H9 (cell line): Measurements from ENCODE around the gene SPRED2. TPM values are rescaled to one million over a fixed set of nuclear protein-coding genes. Genes with fewer than 3 reads are reported as not detected.

Source experiments
- DNase-seq: peaks from one replicate; pipeline ENCODE4 v3.0.0-alpha.2; 2017
- H2AFZ ChIP-seq: one replicate; pipeline ENCODE4 v1.6.1; 2013; ENCODE audit warnings: mild to moderate bottlenecking, low read length, control low read depth, moderate library complexity
- H2AK5ac ChIP-seq: 2 replicates; pipeline ENCODE4 v1.6.1; 2013; ENCODE audit warnings: low read length, control low read depth, mixed read lengths; ENCODE audit not compliant: insufficient read length
- H2BK120ac ChIP-seq: one replicate; pipeline ENCODE4 v1.6.1; 2013; ENCODE audit warnings: low read depth, mild to moderate bottlenecking, low read length, control low read depth, inconsistent platforms; ENCODE audit not compliant: poor library complexity, severe bottlenecking
- H2BK12ac ChIP-seq: 2 replicates; pipeline ENCODE4 v1.6.1; 2013; ENCODE audit warnings: low read length, control low read depth, mixed read lengths, low read depth; ENCODE audit not compliant: insufficient read length
- H2BK15ac ChIP-seq: 2 replicates; pipeline ENCODE4 v1.6.1; 2013; ENCODE audit warnings: low read depth, low read length, control low read depth
- H2BK20ac ChIP-seq: one replicate; pipeline ENCODE4 v1.6.1; 2013; ENCODE audit warnings: low read depth, mild to moderate bottlenecking, low read length, control low read depth, inconsistent platforms; ENCODE audit not compliant: poor library complexity, severe bottlenecking
- H2BK5ac ChIP-seq: 2 replicates; pipeline ENCODE4 v1.6.1; 2013; ENCODE audit warnings: low read length, control low read depth, mixed read lengths; ENCODE audit not compliant: insufficient read length
- H3K14ac ChIP-seq: 2 replicates; pipeline ENCODE4 v1.6.1; 2013; ENCODE audit warnings: low read length, control low read depth; ENCODE audit not compliant: insufficient read depth
- H3K18ac ChIP-seq: 2 replicates; pipeline ENCODE4 v1.6.1; 2013; ENCODE audit warnings: low read depth, mild to moderate bottlenecking, mixed read lengths, low read length, control low read depth; ENCODE audit not compliant: insufficient read length
- H3K23ac ChIP-seq: 2 replicates; pipeline ENCODE4 v1.6.1; 2013; ENCODE audit warnings: low read length, control low read depth, mixed read lengths, low read depth; ENCODE audit not compliant: insufficient read length
- H3K23me2 ChIP-seq: 2 replicates; pipeline ENCODE4 v1.6.1; 2013; ENCODE audit warnings: low read depth, mild to moderate bottlenecking, mixed read lengths, low read length, control low read depth; ENCODE audit not compliant: insufficient read length, poor library complexity, severe bottlenecking
- H3K27ac ChIP-seq: 2 replicates; pipeline ENCODE4 v1.5.1; 2013; ENCODE audit warnings: low read length, control low read depth, mixed read lengths, low read depth; ENCODE audit not compliant: insufficient read length
- H3K27me3 ChIP-seq: 2 replicates; pipeline ENCODE4 v1.6.1; 2013; ENCODE audit warnings: low read length, control low read depth, inconsistent platforms; ENCODE audit not compliant: insufficient read depth
- H3K4ac ChIP-seq: 2 replicates; pipeline ENCODE4 v1.6.1; 2013; ENCODE audit warnings: low read depth, mild to moderate bottlenecking, control low read depth, inconsistent platforms, low read length, moderate library complexity
- H3K4me1 ChIP-seq: 2 replicates; pipeline ENCODE4 v1.6.1; 2013; ENCODE audit warnings: low read length, control low read depth, inconsistent platforms; ENCODE audit not compliant: insufficient read depth
- H3K4me2 ChIP-seq: 2 replicates; pipeline ENCODE4 v1.6.1; 2013; ENCODE audit warnings: low read length, control low read depth, mixed read lengths; ENCODE audit not compliant: insufficient read length, insufficient read depth
- H3K56ac ChIP-seq: 2 replicates; pipeline ENCODE4 v1.6.1; 2013; ENCODE audit warnings: low read depth, mild to moderate bottlenecking, mixed read lengths, low read length, control low read depth; ENCODE audit not compliant: insufficient read length
- H3K79me1 ChIP-seq: 2 replicates; pipeline ENCODE4 v1.6.1; 2013; ENCODE audit warnings: low read depth, mild to moderate bottlenecking, moderate library complexity, low read length, control low read depth, inconsistent platforms; ENCODE audit not compliant: insufficient read depth, poor library complexity, severe bottlenecking
- H3K79me2 ChIP-seq: 2 replicates; pipeline ENCODE4 v1.6.1; 2013; ENCODE audit warnings: low read length, control low read depth, inconsistent platforms; ENCODE audit not compliant: insufficient read depth
- H3K9ac ChIP-seq: 2 replicates; pipeline ENCODE4 v1.6.1; 2013; ENCODE audit warnings: low read length, control low read depth, mixed read lengths; ENCODE audit not compliant: insufficient read length; ENCODE audit errors: extremely low read depth
- H3K9me3 ChIP-seq: one replicate; pipeline ENCODE4 v1.6.1; 2013; ENCODE audit warnings: low read depth, low read length, inconsistent platforms; ENCODE audit not compliant: control insufficient read depth
- H3T11ph ChIP-seq: one replicate; pipeline ENCODE4 v1.6.1; 2013; ENCODE audit warnings: mild to moderate bottlenecking, low read length, control low read depth, inconsistent platforms
- H4K20me1 ChIP-seq: one replicate; pipeline ENCODE4 v1.6.1; 2013; ENCODE audit not compliant: control insufficient read depth, insufficient read length, insufficient read depth
- H4K5ac ChIP-seq: 2 replicates; pipeline ENCODE4 v1.6.1; 2013; ENCODE audit warnings: low read depth, mild to moderate bottlenecking, mixed read lengths, low read length, control low read depth; ENCODE audit not compliant: insufficient read length
- H4K8ac ChIP-seq: replicated peaks from 2 replicates; pipeline ENCODE4 v1.6.1; 2013; ENCODE audit warnings: low read length, control low read depth, mixed read lengths, low read depth; ENCODE audit not compliant: insufficient read length
- H4K91ac ChIP-seq: 2 replicates; pipeline ENCODE4 v1.6.1; 2013; ENCODE audit warnings: low read depth, mild to moderate bottlenecking, moderate library complexity, mixed read lengths, low read length, control low read depth; ENCODE audit not compliant: insufficient read length
- H3K27ac Mint-ChIP-seq, 3 experiments: 2 replicates in 2 of 3; 3 replicates in 1 of 3; pipeline ENCODE4 v1.8.0; 2020 to 2021; ENCODE audit warnings: mixed read lengths in 3 of 3, mild to moderate bottlenecking in 1 of 3, moderate library complexity in 1 of 3
- H3K27me3 Mint-ChIP-seq: 2 replicates; pipeline ENCODE4 v1.8.0; 2021; ENCODE audit warnings: low read depth, mild to moderate bottlenecking, moderate library complexity, mixed read lengths
- H3K36me3 Mint-ChIP-seq, 3 experiments: 2 replicates in 2 of 3; 3 replicates in 1 of 3; pipeline ENCODE4 v1.8.0; 2020 to 2021; ENCODE audit warnings: low read depth in 3 of 3, mixed read lengths in 3 of 3; ENCODE audit not compliant: insufficient read depth in 1 of 3
- H3K4me1 Mint-ChIP-seq, 2 experiments: 2 replicates each; pipeline ENCODE4 v1.8.0; 2020; ENCODE audit warnings: mixed read lengths in 2 of 2
- H3K4me3 Mint-ChIP-seq, 2 experiments: 2 replicates in 1 of 2; 3 replicates in 1 of 2; pipeline ENCODE4 v1.8.0; 2020 to 2021; ENCODE audit warnings: mild to moderate bottlenecking in 2 of 2, mixed read lengths in 2 of 2, moderate library complexity in 1 of 2
- H3K9me3 Mint-ChIP-seq, 2 experiments: 2 replicates in 1 of 2; 3 replicates in 1 of 2; pipeline ENCODE4 v1.8.0; 2020; ENCODE audit warnings: mild to moderate bottlenecking in 2 of 2, mixed read lengths in 2 of 2, moderate library complexity in 1 of 2
- CTCF ChIP-seq: fragments of 200-600 bp; sonication (generic); conservative IDR thresholded peaks from 3 replicates; pipeline ENCODE4 v1.8.0; 2021; ENCODE audit warnings: antibody characterized with exemption, mild to moderate bottlenecking
- WGBS: extraction: QIAGEN DNeasy Blood & Tissue Kit; methylation state at CpG from one replicate; pipeline ENCODE4 v1.1.7; 2013; ENCODE audit warnings: missing lambda C conversion rate, low lambda C conversion rate, mixed read lengths; ENCODE audit not compliant: insufficient read length; ENCODE audit errors: extremely low coverage; 5-methylcytosine and 5-hydroxymethylcytosine counted together
- total RNA-seq: library from RNA; stranded (reverse); gene quantifications from 2 replicates; pipeline ENCODE4 v1.2.1, GENCODE V29; 2021

The SPRED2 gene
- total RNA-seq, 1 experiment from 2014 or later: 23.5 TPM

- no peak overlapping the region for H3K4ac ChIP-seq
- no peak overlapping the region for H4K5ac ChIP-seq
- no peak for TF ChIP-seq CTCF
- H2BK20ac ChIP-seq: no peak overlapping the region
- H3K23me2 ChIP-seq: no peaks in the 10 kb centered on the region
- H2BK12ac ChIP-seq: no peak overlapping the region
- no peak overlapping the region for H3K23ac ChIP-seq
- DNase-seq: no peak
- H3K27me3 ChIP-seq: no peaks in the 10 kb centered on the region
- H3K4me1 ChIP-seq: peaks cover 8% of the 10 kb centered on the region; the same call in 1 of the 2 replicates
- H3K9ac ChIP-seq: no peak overlapping the region
- H3K27ac Mint-ChIP-seq: no peak overlapping the region
- H3K9me3 Mint-ChIP-seq: no peaks in the 10 kb centered on the region
- H3T11ph ChIP-seq: no peak overlapping the region
- H4K20me1 ChIP-seq: no peaks in the 10 kb centered on the region
- H2BK5ac ChIP-seq: no peak overlapping the region
- peaks cover 36% of the 10 kb centered on the region for H3K27me3 Mint-ChIP-seq
- H3K4me3 Mint-ChIP-seq: no peak overlapping the region
- no peak overlapping the region for H2AK5ac ChIP-seq
- no peaks in the 10 kb centered on the region for H3K36me3 Mint-ChIP-seq
- H2BK120ac ChIP-seq: no peak overlapping the region
- H3K4me1 Mint-ChIP-seq: peaks cover 17 to 24% of the 10 kb centered on the region in 2 experiments
- WGBS: no CpG with 5 or more reads among the region's 6 CpGs
- no peaks in the 10 kb centered on the region for H3K9me3 ChIP-seq
- no peak overlapping the region for H4K91ac ChIP-seq
- no peak overlapping the region for H4K8ac ChIP-seq
- H2BK15ac ChIP-seq: no peak overlapping the region
- no peak overlapping the region for H3K4me2 ChIP-seq
- no peak overlapping the region for H3K27ac ChIP-seq
- no peak overlapping the region for H3K18ac ChIP-seq
- peaks cover 2% of the 10 kb centered on the region for H3K79me1 ChIP-seq
- no peak overlapping the region for H3K14ac ChIP-seq
- no peak overlapping the region for H3K56ac ChIP-seq
- H2AFZ ChIP-seq: no peak overlapping the region
- H3K79me2 ChIP-seq: peaks cover 3% of the 10 kb centered on the region; the same call in 1 of the 2 replicates
Observed at GRCh38 chr2:65360441-65360840, 72.0 kb downstream of the SPRED2 start.
